ENCODE data around the gene CDAN1.
"Not testable (repeated sequence)": the region's sequence is repeated elsewhere in the genome, so short reads cannot be mapped to it uniquely, and the experiment has no call there.

CDAN1 gene

DNA sequence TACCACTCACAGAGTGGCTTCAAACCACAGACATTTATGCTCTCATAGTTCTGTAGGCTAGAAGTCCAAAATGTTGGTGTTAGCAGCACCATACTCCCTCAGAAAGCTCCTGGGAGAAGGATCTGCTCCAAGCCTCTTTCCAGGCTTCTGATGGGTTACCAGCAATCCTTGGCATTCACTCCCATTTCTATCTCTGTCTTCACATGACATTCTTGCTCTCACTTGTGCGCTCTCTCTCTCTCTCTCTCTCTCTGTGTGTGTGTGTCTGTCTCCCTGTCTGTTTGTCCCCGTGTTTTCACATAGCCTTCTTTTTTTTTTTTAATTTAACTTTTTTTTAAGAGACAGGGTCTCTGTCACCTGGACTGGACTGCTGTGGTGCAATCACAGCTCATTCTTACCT is 26.3 kb downstream of the CDAN1 start:
- no peak for DNase-seq (ENCODE audit: low read depth)

DNA sequence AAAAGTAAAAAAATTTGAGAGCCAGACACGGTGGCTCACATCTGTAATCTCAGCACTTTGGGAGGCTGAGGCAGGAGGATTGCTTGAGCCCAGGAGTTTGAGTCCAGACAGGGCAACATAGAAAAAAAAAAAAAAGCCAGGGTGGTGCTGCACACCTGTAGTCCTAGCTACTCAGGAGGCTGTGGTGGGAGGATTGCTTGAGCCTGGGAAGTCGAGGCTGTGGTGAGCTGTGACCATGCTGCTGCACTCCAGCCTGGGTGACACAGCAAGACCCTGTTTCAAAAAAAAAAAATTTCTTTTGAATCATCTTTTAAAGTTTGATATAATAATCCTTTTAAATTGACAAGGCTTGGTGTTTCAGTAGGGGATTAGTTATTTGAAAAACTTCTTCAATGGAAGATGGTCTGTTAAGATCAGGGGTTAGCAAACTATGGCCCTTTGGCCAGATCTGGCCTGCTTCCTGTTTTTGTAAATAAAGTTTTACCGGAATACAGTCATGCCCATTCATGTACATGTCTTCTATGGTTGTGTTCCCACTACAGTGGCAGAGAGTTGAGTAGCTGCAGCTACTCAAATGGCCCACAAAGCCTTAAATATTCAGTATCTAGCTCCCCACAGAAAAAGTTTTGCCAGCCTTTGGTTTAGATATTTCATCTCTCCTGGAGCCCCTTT is 28.9 kb downstream of the CDAN1 start:
- no peak for DNase-seq (ENCODE audit: low read depth)

DNA sequence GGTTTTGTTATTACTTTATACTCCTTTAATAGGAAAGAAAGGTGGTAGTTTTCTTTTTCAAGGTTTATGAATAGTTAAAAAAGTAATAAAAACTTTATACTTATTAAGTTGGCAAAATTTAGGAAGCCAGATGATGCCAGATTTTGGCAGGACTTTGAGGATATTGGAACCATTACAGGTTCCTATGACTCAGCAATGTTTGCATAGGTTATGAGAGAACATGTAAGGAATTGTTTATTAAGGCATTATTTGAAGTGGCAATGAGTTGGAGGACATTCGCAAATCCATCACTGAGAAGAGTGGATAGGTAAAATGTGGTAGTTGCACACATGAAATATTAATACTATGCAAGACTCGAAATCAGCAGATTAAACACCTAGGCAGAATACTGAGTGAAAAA is 29.9 kb downstream of the CDAN1 start:
- peak; percentile 17 for DNase-seq (ENCODE audit: low read depth)

DNA sequence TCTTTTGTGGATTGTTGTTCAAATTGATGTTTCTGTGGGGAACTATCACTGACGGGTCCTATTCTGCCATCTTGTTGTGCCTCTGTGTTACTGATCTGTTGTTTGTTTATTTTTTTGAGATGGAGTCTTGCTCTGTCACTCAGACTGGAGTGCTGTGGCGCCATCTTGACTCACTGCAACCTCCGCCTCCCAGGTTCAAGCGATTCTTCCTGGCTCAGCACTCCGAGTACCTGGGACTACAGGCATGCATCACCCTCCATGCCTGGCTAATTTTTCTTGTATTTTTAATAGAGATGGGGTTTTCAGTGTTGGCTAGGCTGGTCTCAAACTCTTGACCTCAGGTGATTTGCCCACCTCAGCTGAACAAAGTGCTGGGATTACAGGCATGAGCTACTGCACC is 31.6 kb downstream of the CDAN1 start:
- no peak for DNase-seq (ENCODE audit: low read depth)

DNA sequence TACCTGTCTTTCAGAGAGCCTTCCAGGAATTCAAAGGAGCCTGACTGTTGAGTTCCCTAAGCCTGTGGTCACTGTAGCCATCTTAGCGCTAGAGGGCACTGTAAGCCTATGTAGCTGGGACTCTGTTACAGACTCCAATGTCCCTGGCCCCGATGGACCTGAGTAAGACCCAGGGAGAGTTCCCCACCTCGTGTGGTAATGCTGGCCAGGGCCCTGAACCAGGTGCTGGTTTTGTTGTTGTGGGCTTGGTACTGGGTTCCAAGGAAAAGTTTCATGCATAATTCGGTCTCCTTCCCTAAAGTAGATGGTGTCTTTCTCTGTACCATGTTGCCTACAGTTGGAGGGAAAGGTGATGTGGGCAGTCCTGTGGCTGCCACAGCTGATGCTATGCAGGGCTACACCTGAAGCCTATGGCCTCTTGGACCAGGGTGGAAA is 32.4 kb downstream of the CDAN1 start:
- DNase-seq (ENCODE audit: low read depth) = peak; percentile 49

DNA sequence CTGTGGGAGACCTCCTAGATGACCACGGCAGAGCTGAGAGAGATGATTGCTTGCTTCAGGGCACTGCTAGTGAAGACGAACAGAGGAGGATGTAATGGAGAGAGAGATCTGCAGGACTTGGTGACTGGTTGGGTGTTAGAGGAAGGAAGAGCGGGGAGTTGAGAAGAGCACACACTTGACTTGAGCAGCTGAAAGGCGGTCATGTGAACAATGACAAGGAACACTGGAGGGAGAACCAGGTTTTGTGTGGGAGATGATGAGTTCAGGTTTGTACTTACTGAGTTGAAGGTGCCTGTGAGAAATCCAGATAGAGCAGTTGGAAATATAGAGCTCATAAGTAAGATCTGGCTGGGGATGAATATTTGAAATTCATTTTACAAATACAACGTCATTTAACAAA is 40.3 kb downstream of the CDAN1 start:
- DNase-seq (ENCODE audit: low read depth) = no peak

DNA sequence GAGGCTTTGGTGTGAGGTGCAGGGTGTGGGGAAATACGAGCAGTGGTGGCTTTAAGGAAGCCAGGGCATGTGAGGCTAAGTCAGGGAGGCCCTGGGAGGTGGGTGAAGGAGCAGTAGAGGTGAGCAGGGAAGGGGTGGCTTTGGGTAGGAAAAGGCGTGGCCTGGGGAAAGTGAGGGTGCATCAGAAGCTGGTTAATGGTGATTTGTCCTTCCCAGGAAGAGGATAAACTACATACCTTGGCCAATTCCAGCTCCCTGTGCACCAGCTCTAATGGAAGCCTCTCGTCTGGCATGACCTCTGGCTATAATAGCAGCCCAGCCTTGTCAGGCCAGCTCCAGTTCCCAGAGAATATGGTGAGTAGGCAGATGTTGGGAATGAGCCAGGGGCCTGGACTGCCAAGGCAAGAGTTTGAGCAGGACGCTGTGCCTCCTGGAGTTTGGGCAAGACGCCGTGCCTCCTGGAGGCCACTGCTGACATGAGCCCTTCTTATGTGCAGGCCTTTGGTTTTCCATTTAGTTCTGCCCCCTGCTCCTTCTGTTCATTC is 41.3 kb downstream of the CDAN1 start:
- DNase-seq (ENCODE audit: low read depth) = peak; percentile 2

DNA sequence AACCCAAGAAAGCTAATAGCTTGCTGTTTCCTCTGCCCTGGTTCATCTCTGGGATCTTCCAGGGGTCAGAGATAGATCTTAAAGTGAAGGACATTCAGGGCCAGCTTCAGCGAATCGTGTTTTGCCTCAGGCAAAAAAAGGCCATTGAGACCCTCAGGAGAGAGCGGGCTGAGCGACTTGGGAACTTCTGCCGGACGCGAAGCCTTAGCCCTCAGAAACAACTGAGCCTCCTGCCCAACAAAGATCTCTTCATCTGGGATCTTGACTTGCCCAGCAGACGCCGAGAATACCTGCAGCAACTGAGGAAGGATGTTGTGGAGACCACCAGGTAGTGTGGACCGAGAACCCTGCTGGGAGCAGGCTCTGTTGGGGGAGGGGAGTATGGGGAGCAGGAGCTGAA is 42.5 kb downstream of the CDAN1 start:
- DNase-seq (ENCODE audit: low read depth) = no peak

DNA sequence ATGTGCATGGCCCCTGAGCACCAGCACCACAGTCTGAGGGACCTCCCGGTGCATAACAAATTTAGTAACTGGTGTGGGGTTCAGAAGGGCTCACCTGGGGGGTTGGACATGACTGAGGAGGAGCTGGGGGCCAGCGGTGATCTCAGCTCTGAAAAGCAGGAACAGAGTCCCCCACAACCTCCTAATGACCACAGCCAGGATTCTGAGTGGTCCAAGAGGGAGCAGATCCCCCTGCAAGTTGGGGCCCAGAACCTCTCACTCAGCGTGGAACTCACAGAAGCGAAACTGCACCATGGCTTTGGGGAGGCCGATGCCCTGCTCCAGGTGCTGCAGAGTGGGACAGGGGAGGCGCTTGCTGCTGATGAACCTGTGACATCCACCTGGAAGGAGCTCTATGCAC is 43.0 kb downstream of the CDAN1 start:
- no peak for DNase-seq (ENCODE audit: low read depth)

DNA sequence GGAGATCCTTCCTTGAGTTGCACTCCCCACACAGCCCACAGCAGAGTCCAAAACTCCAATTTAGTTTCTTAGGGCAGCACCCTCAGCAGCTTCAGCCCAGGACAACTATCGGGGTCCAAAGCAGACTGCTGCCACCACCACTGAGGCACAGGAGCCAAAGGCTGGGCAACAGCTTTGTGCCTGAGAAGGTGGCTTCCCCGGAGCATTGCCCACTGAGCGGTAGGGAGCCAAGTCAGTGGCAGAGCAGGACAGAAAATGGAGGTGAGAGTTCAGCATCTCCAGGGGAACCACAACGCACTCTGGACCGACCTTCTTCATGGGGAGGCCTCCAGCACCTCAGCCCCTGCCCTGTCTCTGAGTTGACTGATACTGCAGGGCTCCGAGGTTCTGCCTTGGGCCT is 43.4 kb downstream of the CDAN1 start:
- no peak for DNase-seq (ENCODE audit: low read depth)

DNA sequence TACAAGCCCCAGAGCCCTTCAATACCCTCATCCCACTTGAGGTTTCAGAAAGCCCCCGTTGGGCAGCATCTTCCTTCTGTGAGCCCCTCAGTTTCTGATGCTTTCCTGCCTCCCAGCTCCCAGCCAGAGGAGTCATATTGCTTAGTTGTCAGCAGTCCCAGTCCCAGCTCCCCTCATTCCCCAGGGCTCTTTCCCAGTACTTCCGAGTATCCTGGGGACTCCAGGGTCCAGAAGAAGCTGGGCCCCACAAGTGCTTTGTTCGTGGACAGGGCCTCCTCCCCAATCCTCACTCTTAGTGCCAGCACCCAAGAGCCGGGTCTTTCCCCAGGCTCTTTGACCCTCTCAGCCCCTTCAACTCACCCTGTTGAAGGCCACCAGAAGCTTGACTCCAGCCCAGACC is 43.9 kb downstream of the CDAN1 start:
- no peak for DNase-seq (ENCODE audit: low read depth)

DNA sequence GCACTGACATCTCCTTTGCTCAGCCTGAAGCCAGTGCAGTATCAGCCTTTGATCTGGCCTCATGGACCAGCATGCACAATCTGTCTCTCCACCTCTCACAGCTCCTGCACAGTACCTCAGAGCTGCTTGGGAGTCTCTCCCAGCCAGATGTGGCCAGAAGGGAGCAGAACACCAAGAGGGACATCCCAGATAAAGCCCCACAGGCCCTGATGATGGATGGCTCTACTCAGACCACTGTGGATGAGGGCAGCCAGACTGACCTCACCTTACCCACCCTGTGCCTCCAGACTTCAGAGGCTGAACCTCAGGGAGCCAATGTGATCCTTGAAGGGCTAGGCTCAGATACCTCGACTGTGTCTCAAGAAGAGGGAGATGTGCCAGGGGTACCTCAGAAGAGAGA is 44.4 kb downstream of the CDAN1 start:
- DNase-seq (ENCODE audit: low read depth) = no peak

DNA sequence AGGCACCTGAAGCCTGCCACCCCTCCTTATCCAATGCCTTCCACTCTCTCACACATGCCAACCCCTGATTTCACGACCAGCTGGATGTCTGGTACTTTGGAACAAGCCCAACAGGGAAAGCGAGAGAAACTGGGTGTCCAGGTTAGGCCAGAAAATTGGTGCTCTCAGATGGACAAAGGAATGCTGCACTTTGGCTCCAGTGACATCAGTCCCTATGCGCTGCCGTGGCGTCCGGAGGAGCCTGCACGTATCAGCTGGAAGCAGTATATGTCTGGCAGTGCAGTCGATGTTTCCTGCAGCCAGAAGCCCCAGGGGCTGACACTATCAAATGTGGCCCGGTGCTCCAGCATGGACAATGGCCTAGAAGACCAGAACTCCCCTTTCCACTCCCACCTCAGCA is 45.2 kb downstream of the CDAN1 start:
- no peak for DNase-seq (ENCODE audit: low read depth)

DNA sequence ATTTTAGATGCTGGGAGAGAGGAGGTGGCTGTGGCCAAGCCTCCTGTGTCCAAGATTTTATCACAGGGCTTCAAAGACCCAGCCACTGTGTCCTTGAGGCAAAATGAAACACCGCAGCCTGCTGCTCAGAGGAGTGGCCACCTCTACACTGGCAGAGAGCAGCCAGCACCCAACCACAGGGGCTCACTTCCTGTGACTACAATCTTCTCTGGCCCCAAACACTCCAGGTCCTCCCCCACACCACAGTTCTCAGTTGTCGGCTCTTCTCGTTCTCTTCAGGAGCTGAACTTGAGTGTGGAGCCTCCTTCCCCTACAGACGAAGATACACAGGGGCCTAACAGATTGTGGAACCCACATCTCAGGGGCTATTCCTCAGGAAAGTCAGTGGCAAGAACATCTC is 45.6 kb downstream of the CDAN1 start:
- no peak for DNase-seq (ENCODE audit: low read depth)

DNA sequence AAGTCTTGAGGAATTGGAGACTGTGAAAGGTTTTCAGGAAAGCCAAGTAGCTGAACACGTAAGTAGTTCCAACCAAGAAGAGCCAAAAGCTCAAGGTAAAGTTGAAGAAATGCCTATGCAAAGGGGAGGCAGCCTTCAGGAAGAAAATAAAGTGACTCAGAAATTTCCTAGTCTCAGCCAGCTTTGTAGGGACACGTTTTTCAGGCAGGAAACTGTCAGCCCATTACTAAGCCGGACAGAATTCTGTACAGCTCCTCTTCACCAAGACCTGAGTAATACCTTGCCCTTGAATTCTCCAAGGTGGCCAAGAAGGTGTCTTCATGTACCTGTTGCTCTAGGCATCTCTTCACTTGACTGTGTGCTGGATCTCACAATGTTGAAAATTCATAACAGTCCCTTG is 48.6 kb downstream of the CDAN1 start:
- no peak for DNase-seq (ENCODE audit: low read depth)

DNA sequence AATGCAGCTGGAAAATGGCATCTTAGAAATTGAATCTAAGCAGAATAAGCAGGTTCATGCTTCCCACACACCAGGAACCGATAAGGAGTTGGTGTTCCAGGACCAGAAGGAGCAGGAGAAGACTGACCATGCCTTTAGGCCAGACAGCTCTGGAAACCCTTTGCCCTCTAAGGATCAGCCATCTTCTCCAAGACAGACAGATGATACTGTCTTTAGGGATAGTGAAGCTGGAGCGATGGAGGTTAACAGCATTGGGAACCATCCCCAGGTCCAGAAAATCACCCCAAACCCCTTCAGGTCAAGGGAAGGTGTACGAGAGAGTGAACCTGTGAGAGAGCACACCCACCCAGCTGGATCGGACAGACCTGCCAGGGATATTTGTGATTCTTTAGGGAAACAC is 49.2 kb downstream of the CDAN1 start:
- no peak for DNase-seq (ENCODE audit: low read depth)

DNA sequence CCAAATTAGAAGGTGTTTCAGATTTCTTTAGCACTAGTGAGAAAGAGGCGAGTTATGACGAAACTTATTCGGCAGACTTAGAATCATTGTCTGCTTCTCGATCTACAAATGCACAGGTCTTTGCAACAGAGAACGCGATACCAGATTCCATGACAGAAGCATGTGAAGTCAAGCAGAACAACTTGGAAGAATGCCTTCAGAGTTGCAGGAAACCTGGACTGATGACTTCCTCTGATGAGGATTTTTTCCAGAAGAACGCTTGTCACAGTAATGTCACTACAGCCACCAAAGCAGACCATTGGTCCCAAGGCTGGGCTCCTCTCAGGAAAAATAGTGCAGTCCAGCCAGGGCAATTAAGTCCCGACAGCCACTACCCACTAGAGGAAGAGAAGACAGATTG is 50.6 kb downstream of the CDAN1 start:
- DNase-seq (ENCODE audit: low read depth) = no peak

DNA sequence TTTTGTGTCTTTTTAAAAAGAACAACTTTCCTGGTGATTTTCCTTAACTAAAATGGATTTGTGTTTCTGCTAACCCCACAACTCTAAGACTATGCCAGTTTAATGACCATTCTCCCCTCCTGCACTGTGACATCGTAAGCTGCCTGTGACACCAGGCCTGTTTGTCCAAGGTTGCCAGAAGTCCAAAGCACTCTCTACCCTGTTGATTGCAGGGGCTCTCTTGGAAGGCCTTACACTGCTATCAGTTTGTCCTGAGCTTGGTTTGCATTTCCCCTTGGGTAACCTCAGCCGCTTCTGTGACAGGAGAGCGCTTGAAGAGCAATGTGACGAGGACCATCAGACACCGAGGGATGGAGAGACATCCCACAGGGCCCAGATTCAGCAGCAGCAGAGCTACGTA is 55.8 kb downstream of the CDAN1 start:
- no peak for DNase-seq (ENCODE audit: low read depth)

DNA sequence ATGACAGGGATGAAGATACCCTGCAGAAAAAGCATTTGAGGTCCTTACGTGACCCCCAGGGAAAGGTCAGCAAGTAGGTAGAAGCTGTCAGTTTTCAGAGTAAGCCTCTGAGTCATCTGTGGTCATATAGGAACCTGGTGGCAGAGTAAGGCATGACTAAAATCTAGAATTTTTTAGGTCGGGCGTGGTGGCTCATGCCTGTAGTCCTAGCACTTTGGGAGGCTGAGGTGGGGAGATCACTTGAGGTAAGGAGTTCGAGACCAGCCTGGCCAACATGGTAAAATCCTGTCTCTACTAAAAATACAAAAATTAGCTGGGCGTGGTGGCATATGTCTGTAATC is 56.8 kb downstream of the CDAN1 start:
- not testable (repeated sequence) for DNase-seq (ENCODE audit: low read depth)

DNA sequence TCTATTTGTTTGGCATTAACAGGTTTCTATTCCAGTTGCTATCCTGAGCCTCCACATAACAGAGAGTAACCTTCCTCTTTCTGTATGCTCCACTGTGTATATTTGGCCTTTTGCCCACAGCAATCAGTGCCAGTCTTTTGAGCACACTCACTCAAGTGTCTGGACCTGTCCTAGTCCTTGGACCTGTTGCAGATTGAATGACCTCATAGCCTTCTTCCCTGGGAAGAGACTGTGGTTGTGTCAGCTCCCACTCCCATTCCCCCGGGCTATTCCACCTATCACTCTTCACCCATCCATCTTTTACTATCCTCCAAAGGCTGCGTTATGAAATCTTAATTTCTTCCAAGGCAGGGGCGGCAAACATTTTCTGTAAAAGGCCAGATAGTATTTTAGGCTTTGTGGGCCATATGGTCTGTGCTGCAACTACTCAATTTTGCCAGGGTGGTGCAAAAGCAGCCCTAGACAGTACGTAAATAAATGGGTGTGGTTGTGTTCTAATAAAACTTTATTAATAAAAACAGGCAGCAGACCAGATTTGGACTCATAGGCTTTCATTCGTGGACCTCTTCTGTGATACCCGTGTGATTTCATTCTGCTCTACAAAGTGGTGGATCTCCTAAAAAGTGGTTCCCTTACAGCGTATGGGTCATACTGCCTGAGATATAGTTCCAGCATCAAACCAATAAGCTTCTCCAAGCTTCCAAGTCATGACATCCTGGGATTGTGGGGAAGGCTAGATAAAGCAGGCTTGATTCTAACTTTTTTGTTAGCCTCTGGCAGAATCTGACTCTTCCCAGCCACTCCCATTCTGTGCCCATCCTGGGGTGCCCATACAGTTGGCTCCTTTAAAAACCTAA is 57.4 kb downstream of the CDAN1 start:
- DNase-seq (ENCODE audit: low read depth) = no peak

DNA sequence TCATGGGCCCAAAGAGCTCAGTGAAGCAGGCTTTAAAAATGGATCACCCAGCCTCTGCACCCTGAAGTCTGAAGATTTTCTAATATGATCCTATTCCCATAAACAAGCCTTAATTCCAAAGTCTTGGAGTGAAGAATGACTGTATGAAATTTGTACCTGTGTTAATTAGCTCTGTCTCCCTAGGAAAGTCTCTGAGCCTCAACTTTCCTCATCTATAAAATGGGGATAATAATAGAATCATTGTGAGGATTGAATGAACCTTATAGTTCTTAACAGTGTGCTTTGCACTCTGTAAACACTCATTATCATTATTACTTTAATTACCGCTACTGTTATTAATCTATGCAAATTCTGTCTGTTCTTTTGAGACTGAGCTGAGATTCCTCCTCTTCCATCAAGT is 61.9 kb downstream of the CDAN1 start:
- no peak for DNase-seq (ENCODE audit: low read depth)

DNA sequence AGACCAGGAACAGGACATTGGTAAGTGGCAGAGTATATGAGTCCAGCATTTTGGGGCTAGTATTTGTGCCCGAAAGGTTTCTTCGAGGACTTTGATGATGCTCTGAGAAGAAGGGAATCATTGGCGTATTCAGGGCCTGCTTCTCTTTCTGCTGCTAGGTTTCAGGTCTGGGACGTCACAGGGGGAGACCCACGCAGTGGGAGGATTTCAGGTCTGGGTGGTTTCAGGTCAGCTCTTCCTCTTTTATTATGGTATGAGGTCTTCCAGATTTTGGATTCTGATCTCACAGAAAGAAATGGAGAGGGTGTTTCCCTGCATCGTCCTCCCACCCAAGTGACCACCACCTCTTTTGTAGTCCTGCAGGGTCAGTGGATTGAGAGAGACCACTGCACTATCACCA is 62.5 kb downstream of the CDAN1 start:
- no peak for DNase-seq (ENCODE audit: low read depth)
